DMS 273 treated with DMSO at 0.1 percent for 48 hours (cell line): ENCODE results near the gene FAM234A.
"Not testable (repeated sequence)": the region's sequence is repeated elsewhere in the genome, so short reads cannot be mapped to it uniquely, and the experiment has no call there.

Experiments
- DNase-seq: peaks from one replicate; lab custom pipeline; 2025; lab: John Stamatoyannopoulos, UW

The FAM234A gene

GRCh38 chr16:265002-265529 lies 30.4 kb downstream of the FAM234A start:
- no peak for DNase-seq

DNA sequence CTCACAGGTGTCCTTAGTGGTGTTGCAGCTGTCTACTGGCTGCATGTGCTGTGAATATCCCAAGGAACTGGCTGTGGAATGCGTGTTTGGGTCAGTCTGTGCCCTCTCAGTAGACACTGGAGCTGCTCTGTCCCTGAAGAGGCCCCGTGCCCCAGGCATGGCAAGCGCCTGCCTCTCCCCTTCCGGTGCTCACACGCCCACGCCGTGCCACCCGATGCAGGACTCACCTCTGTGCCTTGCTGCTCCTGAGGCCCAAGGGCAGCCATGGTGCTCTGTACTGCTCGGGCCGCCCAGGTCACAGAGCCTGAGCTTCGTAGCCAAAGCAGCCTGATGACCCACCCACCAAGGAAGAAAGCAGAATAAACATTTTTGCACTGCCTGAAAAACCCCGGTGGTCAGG lies 31.1 kb downstream of the FAM234A start:
- DNase-seq: no peak

- DNase-seq: no peak
Measured at GRCh38 chr16:266258-267164, 31.9 kb downstream of the FAM234A start.

- not testable (repeated sequence) for DNase-seq
Measured at GRCh38 chr16:267562-267961, 32.9 kb downstream of the FAM234A start.

DNA sequence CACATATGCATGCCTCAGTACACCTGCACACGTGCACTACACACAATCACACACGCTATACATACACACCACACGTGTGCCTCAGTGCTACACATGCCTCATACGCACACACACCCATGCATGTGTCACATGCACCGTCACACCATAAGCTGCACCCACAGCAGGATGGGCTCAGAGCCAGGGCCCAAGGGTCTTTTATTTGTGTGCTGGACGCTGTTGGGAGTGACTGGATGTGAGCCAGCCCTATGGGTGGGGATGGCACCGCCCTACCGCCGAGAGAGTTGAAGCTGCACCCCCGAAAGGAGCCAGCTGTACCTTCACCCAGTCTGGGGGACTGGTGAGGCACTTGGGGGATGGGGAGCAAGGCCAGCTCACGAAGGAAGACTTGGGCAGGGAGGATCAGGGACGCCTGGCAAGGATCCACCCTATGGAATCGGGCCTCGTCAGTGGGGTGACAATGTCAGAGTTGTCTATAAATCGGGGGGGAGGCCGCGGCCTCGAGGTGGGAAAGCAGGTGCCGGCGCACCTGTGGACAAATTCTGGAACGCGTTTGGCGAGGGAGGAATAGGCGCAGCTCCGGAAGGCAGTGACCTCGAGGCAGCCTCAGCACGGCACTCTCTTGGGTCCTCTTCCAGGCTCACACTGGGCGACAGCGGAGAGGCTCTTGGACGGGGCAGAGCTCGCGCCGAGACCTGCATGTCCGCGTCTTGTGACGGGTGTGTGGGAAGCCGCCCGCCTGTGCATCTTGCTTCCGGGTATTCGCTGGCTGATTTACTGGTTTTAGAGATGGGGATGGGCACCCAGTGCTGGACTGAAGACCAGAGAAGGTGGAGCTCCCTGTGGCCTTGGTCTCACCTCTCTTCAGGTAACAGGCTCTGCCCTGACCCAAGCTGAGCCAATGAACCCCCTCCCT lies 33.8 kb downstream of the FAM234A start:
- no peak for DNase-seq

DNA sequence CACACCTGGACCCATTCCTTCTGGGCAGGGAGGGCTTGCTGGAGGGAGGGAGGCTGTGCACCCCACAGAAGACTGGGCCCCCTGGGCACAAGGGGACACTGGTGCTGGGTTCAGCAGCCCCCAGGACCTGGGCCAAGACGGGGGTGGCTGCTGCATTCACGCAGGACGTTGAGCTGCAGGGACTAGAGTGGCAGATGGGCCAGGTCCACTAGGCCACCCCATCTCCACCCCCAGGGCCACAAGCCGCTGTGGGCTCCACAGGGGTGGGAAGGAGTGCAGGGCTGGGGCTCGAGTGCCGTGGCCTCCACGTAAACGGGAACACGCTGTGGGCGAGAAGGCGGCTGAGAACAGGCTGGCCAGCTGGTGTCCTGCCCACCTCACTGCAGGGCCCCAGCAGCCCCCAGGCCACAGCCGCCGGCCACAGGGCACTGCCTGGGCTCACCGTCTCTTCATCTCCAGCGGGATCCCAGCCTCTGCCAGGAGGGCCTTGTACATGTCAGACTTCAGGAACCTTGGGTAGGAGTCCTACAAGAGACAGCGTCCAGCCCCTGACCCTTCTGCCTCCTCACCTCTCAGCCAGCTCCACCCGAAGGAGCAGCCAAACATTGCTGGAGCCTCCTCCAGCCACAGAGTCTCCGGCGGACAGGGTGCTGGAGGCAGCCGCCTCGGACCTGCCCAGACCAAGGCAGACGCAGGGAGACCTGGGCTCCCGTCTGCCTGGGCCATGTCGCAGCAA lies 34.6 kb downstream of the FAM234A start:
- DNase-seq: no peak

DNA sequence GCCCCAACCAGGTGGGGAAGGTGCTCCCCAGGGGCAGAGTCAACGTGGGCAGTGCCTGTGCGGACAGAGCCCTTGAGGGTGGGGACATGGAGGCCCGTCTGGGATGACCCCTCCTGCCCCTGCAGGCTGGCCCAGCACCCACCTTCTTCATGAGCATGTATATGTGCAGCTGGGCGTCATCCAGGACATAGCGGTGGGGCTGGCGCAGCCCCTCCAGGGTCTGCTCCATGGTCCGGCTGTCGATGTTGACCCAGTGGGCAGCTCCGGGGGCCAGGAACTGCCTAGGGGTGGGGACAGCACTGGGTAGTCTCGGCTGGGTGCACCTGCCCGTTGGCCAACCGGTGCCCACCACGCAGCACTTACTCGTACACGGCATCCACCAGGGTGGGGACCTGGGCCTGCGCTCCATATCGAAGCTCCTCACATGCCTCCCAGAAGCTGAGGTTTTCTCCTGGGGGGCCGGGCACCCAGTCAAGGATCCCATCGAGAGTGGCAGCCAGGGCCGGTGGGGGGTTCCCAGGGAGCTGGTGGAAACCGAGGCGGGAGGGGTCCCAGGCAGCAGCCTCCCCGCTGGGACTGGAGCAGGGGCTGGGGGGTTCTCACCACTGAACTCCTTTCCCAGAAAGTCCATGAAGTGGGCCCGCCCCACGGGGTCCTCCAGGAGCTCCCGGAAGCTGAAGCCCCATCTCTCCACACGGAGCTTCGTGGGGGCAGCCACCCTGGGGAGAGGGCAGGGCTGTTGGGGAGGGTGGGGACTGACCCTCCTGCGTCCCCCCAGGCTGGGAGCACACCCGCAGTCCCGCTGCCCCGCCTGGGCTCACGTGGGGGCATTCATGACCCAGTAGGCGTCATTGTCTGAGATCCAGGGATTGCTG lies 36.0 kb downstream of the FAM234A start:
- DNase-seq: no peak

DNA sequence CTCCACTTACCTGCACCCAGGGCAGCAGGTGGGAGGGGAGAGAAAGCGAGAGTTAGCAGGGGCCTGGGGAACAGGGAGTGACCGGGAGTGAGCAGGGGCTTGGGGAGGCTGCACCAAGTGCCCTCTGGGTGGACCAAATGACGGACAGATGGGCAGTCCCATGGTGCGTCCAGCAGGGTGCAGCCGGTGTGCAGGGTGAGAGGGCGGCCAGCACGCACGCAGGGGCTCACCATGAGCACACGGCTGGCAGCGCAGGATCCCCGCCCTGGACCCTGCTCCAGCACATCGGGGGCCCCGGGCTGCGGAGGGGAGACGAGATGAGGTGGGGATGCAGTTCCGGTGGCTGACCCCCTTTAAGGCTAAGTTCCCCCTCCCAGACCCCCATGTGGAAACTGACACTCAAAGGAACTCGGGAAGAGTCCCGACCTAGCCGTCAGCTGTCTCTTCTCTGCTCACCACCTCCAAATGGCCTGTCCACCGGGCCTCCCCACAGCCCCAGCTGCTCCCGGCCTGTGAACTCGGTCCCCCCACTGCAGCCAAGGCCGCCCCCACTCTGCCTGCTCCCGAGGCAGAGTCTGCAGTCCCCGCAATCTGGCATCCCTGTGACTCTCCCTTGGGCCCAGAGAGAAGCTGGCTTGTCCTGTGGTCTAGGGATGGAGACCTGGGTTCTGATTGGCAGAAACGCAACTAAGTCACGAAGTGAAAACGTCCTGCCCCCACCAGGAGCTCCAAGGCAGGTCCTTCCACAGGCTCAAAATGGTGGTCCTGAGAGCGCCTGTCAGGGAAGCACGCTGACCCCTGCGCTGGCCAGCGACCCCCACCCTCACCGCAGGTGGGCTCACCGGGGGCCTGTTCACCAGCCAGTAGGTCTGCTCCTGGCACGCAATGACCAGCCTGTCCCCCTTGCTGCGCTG lies 38.3 kb downstream of the FAM234A start:
- DNase-seq: no peak

GRCh38 chr16:273547-274421 lies 39.2 kb downstream of the FAM234A start:
- no peak for DNase-seq

GRCh38 chr16:275041-275641 lies 40.5 kb downstream of the FAM234A start:
- DNase-seq: no peak

GRCh38 chr16:275786-276232 lies 41.2 kb downstream of the FAM234A start, which contains the start of gene RGS11:
Gene RGS11 (minus strand): TSS chr16:275944. CDS start chr16:275911, 33 bp downstream.
- no peak for DNase-seq

GRCh38 chr16:276426-277077 lies 41.9 kb downstream of the FAM234A start:
- no peak for DNase-seq

GRCh38 chr16:278863-279366 lies 44.3 kb downstream of the FAM234A start:
- peak; percentile 48 for DNase-seq

DNA sequence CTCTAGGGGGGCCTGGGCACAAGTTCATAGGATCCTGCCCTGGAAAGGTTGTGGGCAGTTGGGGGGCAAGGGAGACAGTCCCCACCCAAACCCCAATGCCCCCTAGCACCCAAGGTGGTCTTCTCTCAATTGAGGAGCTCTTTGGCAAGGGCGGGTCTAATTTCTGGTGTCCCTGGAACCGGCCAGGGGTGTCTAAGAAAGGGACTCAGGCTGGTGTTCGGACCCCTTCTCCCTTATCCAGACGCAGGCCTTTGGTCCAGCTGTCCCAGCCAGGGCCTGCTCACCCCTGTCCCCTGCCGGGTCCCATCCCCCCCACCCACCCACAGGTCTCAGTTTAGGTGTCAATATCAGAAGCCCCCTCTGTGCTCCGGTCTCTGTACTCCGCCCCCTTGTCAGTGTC lies 44.9 kb downstream of the FAM234A start:
- DNase-seq: no peak

DNA sequence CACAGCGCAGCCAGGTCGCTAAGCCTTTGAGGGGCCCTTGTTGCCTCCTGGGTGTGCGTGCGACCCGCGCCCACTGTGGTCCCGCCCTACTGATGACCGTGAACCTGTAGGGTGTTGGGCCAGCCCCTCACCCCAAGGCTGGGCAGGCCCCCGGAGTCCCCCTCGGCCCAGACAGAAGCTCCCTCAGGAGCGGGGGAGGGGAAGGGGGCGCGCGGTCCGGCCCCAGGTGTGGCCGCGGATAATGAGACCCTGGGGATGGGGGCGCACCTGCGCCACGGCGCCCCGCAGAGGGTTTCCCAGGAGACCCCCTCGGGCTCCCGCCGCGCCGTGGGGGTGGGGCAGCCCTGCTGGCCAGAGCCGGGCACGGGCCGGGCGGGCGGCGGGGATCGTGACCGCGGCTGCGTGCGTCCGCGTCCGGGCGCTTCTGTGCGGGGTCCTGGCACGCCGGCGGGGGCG lies 45.4 kb downstream of the FAM234A start:
- DNase-seq: no peak

GRCh38 chr16:280552-280951 lies 45.9 kb downstream of the FAM234A start, which contains the start of gene ARHGDIG:
Gene ARHGDIG (plus strand): TSS chr16:280591. CDS start chr16:280681, 90 bp downstream.
- DNase-seq: no peak

DNA sequence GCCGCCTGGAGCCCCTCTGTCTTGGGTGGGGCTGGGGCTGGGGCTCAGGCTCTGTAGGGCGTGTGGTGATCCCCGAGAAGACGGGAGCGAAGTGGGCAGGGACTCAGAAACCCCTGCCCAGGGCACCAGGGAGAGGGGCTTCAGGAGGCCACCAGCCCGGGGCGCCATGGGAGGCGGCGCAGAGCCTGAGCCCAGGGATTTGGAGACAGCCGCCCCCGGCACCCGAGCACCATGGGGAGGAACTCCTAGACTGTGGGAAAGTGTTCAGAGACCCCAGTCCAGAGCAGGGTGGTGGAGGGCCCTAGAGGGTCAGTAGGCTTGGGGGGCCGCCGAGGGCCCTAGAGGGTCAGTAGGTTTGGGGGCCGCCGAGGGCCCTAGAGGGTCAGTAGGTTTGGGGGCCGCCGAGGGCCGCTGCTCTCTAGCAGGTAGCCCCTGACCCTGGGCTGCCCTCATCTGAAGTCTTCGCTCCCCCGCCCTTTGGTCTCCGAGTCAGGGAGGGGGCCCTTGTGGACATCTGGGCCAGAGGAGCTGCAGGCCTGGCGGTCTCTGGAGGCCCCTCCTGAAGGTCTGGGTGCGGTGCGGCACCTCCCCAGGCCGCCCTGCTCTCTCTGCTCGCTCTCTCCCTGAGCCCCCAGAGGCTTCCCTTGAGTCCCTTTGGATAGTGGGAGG lies 46.5 kb downstream of the FAM234A start:
- DNase-seq: no peak
